Upper lobe of left lung (tissue), 4 donors: ENCODE measurements around the gene XRRA1.

Experiments used
- CTCF ChIP-seq, 6 experiments: fragments of 450-650 bp in 4 of 6; fragments of 200-600 bp in 2 of 6; sonication (generic) in 2 of 6; IDR thresholded peaks; one replicate each; pipeline ENCODE4 v1.5.1; 2016 to 2019; ENCODE audit warnings: antibody characterized with exemption in 6 of 6
- EP300 ChIP-seq, 4 donors: sonication (generic); formaldehyde crosslinking; IDR thresholded peaks; one replicate each; pipeline ENCODE4 v1.5.1; 2017; ENCODE audit warnings: antibody characterized with exemption in 4 of 4, control low read depth in 2 of 4
- POLR2AphosphoS5 ChIP-seq, 2 donors: sonication (generic); formaldehyde crosslinking; IDR thresholded peaks; one replicate each; pipeline ENCODE4 v1.5.1; 2017; ENCODE audit warnings: antibody characterized with exemption in 2 of 2

DNA sequence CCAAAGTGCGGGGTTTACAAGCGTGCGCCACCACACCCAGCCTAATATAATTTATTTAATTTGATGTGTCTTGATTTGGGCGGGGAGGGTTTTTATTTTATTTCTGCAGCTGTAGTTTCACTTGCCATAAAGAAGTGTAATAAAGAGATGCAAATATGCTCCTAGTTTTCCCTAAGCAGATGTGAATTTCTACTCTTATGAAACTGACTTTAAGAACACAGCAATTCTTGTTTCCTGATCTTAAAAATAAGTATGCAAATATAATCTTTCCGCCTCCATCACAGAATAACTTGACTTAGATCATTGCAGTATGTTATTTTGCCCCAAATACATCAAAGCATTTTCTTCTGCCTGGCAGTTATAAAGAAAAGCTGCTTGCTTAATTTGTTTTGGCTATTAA is 4.6 kb upstream of the XRRA1 start:
- TF ChIP-seq CTCF (IDR thresholded peaks at IDR 0.05), result no peak
- TF ChIP-seq POLR2AphosphoS5 (IDR thresholded peaks at IDR 0.05), result no peak
- TF ChIP-seq EP300 (IDR thresholded peaks at IDR 0.05), result no peak
